Measurements from ENCODE around the gene WARS2. TPM values are rescaled to one million over a fixed set of nuclear protein-coding genes. Genes with fewer than 3 reads are reported as not detected.

The WARS2 gene
- total and polyA plus RNA-seq, 8 donors, result 3.5 to 48.4 (median 9.5) TPM

DNA sequence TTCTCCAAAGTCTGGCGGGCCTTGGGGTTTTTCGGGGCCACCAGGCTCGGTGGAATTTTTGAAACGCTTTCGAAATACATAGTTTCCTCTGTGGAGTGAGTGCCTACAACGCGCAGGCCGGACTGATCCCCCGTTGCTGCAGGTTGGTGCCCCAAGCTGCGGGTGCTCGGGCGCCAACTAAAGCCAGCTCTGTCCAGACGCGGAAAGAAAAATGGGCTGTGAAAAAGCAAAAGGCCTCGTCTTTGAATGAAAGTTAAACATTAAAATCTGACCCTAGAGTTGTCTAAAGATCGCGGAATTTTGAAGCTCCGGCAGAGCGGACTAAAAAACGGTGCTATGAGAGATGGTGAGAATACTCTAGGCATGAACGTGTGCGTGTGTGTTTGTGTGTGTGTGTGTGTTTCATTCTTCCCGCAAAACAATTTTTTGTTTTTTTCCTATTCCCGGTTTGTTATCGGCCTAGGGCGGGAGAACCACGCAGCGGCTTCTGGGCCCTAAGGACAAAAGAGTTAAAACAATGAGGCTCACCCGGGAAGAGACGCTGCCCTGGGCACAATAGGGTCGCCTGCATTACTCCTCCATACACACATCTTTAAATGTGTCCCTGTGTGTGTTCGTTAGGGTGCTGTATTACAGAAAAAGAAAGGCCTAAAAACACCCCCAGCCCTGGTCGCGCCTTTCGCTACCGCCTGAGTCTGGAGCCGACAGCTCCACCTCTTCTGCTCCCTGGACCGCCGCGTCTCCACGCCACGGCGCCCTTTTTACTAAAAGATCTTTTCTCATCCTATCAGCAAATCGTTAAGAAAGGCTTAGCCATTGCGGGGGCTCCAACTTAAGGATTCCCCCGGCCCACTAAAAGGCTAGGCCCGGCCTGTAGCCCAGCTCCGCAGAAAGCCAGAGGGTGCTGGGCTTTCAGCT is 155.5 kb downstream of the WARS2 start:
- Histone ChIP-seq H3K27ac (no peak overlapping the region), H3K36me3 (no peaks in the 10 kb centered on the region), H3K4me3 (peak overlapping the region; percentile 21 to 40 (median 34)), H3K9me3 (peaks cover 0 to 45% (median 8%) of the 10 kb centered on the region in 4 donors), H3K4me1 (peaks cover 25 to 57% (median 44%) of the 10 kb centered on the region in 4 donors), H3K27me3 (peaks cover 48 to 100% (median 95%) of the 10 kb centered on the region in 3 donors)
- DNase-seq, result peak in 1 of 2 donors; percentile 16
- WGBS, 5 donors, result 11 to 19% (median 15%) methylated on average over 48 of the region's 48 CpGs
- intact Hi-C loops (cut with DNase I; ENCODE audit: low total_unique reads), result no loop called here
- TF ChIP-seq POLR2A (IDR thresholded peaks at IDR 0.05), result no peak
- TF ChIP-seq CTCF (IDR thresholded peaks at IDR 0.05), result no peak
- TF ChIP-seq EP300 (IDR thresholded peaks at IDR 0.05), result no peak
- no peak for TF ChIP-seq POLR2AphosphoS5 (IDR thresholded peaks at IDR 0.05)

DNA sequence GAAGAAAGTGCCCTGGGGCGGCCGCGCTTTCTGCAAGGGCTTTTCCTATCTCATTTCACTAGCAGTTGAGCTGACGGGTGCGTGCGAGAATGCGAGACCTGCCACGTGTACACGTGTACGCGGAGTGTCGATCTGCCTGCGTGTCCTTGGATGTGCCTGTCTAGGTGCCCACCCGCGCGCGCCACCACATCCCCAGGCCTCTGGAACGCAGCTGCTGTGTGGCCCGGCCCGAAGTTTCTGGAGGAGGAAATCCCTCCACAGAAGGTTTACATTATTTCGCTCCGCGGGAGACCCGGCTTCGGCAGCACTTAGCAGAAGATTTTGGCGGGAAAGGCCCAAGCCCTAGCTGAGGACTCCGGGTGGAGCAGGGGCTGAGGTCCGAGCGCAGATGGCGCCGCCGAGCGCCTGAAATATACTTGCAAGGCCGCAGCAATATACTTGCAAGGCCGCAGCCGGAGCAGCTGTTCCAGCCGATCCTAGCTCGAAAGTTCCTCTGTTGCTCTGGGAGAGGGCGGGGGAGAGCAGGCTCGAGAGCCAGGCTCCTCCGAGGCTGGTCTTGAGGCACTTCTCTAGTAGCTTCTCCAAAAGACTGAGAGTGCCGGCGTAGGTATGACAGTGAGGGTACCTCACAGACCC is 156.2 kb downstream of the WARS2 start:
- Histone ChIP-seq H3K4me3 (peak overlapping the region; percentile 21 to 40 (median 34)), H3K27ac (no peak overlapping the region), H3K27me3 (peaks cover 48 to 100% (median 95%) of the 10 kb centered on the region in 3 donors), H3K9me3 (peaks cover 0 to 52% (median 12%) of the 10 kb centered on the region in 4 donors), H3K36me3 (no peaks in the 10 kb centered on the region), H3K4me1 (peaks cover 25 to 64% (median 52%) of the 10 kb centered on the region in 4 donors)
- 7 to 13% (median 9%) methylated on average over 28 to 43 of the region's 43 CpGs for WGBS, 5 donors
- TF ChIP-seq CTCF (IDR thresholded peaks at IDR 0.05) (no peak), EP300 (IDR thresholded peaks at IDR 0.05) (no peak), POLR2A (IDR thresholded peaks at IDR 0.05) (no peak)
- intact Hi-C loops (cut with DNase I; ENCODE audit: low total_unique reads), result no loop called here
- DNase-seq, result peak in 1 of 2 donors; percentile 79

DNA sequence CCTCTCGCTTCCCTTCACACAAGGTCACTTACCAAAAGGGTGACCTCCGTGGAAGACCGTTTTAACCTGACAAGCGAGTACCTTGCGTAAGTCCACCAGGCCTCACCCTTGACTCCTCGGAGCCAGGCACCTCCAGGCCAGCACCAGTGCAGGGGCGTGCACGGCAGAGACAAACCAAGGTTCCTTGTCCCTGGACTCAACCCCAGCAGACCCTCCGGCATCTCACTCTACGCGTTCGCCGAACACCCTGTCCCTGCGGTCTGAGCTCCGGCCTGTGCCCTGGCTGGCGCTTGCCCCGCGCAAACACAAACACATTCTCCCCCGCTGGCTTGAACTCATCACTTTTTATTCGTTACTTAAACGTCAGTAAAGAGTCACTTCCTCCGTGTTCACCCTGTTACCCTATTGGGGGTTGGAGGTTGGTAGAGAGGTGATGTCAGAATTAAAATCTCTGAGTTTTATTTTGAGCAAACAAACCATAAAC is 156.9 kb downstream of the WARS2 start:
- Histone ChIP-seq H3K27me3 (peaks cover 50 to 100% (median 95%) of the 10 kb centered on the region in 3 donors), H3K4me3 (no peak overlapping the region), H3K27ac (no peak overlapping the region), H3K36me3 (no peaks in the 10 kb centered on the region), H3K4me1 (peaks cover 25 to 65% (median 52%) of the 10 kb centered on the region in 4 donors), H3K9me3 (peaks cover 0 to 52% (median 12%) of the 10 kb centered on the region in 4 donors)
- TF ChIP-seq POLR2A (IDR thresholded peaks at IDR 0.05) (no peak), EP300 (IDR thresholded peaks at IDR 0.05) (no peak), POLR2AphosphoS5 (IDR thresholded peaks at IDR 0.05) (no peak), CTCF (IDR thresholded peaks at IDR 0.05) (no peak)
- WGBS, 5 donors, result 13 to 28% (median 25%) methylated on average over 18 to 22 of the region's 22 CpGs
- intact Hi-C loops (cut with DNase I; ENCODE audit: low total_unique reads), result no loop called here
- no peak for DNase-seq

GRCh38 chr1:118982821-118983557 is 157.5 kb downstream of the WARS2 start:
- 11 to 15% (median 13%) methylated on average over 23 to 26 of the region's 26 CpGs for WGBS, 5 donors
- Histone ChIP-seq H3K4me3 (no peak overlapping the region), H3K27ac (no peak overlapping the region)

More at GRCh38 chr1:118982821-118983557, 157.5 kb downstream of the WARS2 start:
- intact Hi-C loops (cut with DNase I; ENCODE audit: low total_unique reads), result no loop called here
- peaks cover 24 to 59% (median 46%) of the 10 kb centered on the region in 4 donors for H3K4me1 ChIP-seq
- DNase-seq, result no peak
- H3K9me3 ChIP-seq, result peaks cover 0 to 52% (median 12%) of the 10 kb centered on the region in 4 donors
- peaks cover 46 to 100% (median 93%) of the 10 kb centered on the region in 3 donors for H3K27me3 ChIP-seq
- TF ChIP-seq CTCF (IDR thresholded peaks at IDR 0.05) (no peak), EP300 (IDR thresholded peaks at IDR 0.05) (no peak), POLR2A (IDR thresholded peaks at IDR 0.05) (no peak), POLR2AphosphoS5 (IDR thresholded peaks at IDR 0.05) (no peak)
- H3K36me3 ChIP-seq, result no peaks in the 10 kb centered on the region
